GM23338 (cell line): ENCODE data around the gene DDB1.

ENCODE experiments used
- CREB1 ChIP-seq: fragments of 250-450 bp; sonication (Bioruptor Pico); IDR thresholded peaks from 2 replicates; pipeline ENCODE4 v1.5.0; 2020; ENCODE audit warnings: low read depth, mild to moderate bottlenecking, moderate library complexity
- ETS1 ChIP-seq: IDR thresholded peaks from 2 replicates; pipeline ENCODE4 v1.6.1; 2016; ENCODE audit warnings: antibody characterized with exemption
- EZH2 ChIP-seq: fragments of 200-600 bp; sonication (generic); IDR thresholded peaks from one replicate; pipeline ENCODE4 v1.8.0; 2017; ENCODE audit warnings: antibody characterized with exemption, mild to moderate bottlenecking, low read depth; ENCODE audit not compliant: unreplicated experiment
- EZH2phosphoT487 ChIP-seq: fragments of 200-600 bp; sonication (generic); IDR thresholded peaks from one replicate; pipeline ENCODE4 v1.8.1; 2018; ENCODE audit warnings: antibody characterized with exemption; ENCODE audit not compliant: unreplicated experiment
- POLR2AphosphoS5 ChIP-seq: IDR thresholded peaks from 2 replicates; pipeline ENCODE4 v1.6.1; 2016; ENCODE audit warnings: antibody characterized with exemption, low read depth
- STAT1 ChIP-seq: IDR thresholded peaks from one replicate; pipeline ENCODE4 v1.6.1; 2016; ENCODE audit warnings: antibody characterized with exemption; ENCODE audit not compliant: unreplicated experiment
- ZNF114 ChIP-seq: fragments of 250-450 bp; sonication (Bioruptor Pico); IDR thresholded peaks from 2 replicates; pipeline ENCODE4 v1.5.0; 2020; ENCODE audit warnings: mild to moderate bottlenecking, moderate library complexity
- ZNF331 ChIP-seq: fragments of 250-450 bp; sonication (Bioruptor Pico); IDR thresholded peaks from 2 replicates; pipeline ENCODE4 v1.5.0; 2020; ENCODE audit warnings: low read depth, mild to moderate bottlenecking, moderate library complexity
- TF ChIP-seq, protein P1 (sequence below), 2 experiments: fragments of 200-600 bp in 1 of 2; sonication (generic) in 1 of 2; conservative IDR thresholded peaks; 2 replicates each; pipeline versions ENCODE4 v1.5.1 to v1.6.1; 2016 to 2017; ENCODE audit warnings: antibody characterized with exemption in 2 of 2, low read depth in 2 of 2, mild to moderate bottlenecking in 2 of 2, moderate library complexity in 1 of 2
- TF ChIP-seq, protein P2 (sequence below): IDR thresholded peaks from one replicate; pipeline ENCODE4 v1.6.1; 2018; ENCODE audit warnings: antibody characterized with exemption; ENCODE audit not compliant: unreplicated experiment

- TF ChIP-seq, protein P1, sequence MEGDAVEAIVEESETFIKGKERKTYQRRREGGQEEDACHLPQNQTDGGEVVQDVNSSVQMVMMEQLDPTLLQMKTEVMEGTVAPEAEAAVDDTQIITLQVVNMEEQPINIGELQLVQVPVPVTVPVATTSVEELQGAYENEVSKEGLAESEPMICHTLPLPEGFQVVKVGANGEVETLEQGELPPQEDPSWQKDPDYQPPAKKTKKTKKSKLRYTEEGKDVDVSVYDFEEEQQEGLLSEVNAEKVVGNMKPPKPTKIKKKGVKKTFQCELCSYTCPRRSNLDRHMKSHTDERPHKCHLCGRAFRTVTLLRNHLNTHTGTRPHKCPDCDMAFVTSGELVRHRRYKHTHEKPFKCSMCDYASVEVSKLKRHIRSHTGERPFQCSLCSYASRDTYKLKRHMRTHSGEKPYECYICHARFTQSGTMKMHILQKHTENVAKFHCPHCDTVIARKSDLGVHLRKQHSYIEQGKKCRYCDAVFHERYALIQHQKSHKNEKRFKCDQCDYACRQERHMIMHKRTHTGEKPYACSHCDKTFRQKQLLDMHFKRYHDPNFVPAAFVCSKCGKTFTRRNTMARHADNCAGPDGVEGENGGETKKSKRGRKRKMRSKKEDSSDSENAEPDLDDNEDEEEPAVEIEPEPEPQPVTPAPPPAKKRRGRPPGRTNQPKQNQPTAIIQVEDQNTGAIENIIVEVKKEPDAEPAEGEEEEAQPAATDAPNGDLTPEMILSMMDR (conservative IDR thresholded peaks at IDR 0.05; ENCODE audit: low read depth in 2 of 2): no peak
- TF ChIP-seq EZH2phosphoT487 (no peak), CREB1 (CRISPR knock-in tag) (no peak), POLR2AphosphoS5 (no peak), ZNF114 (CRISPR knock-in tag) (no peak), ZNF331 (CRISPR knock-in tag) (no peak), EZH2 (no peak), ETS1 (no peak), STAT1 (no peak)
- TF ChIP-seq, protein P2, sequence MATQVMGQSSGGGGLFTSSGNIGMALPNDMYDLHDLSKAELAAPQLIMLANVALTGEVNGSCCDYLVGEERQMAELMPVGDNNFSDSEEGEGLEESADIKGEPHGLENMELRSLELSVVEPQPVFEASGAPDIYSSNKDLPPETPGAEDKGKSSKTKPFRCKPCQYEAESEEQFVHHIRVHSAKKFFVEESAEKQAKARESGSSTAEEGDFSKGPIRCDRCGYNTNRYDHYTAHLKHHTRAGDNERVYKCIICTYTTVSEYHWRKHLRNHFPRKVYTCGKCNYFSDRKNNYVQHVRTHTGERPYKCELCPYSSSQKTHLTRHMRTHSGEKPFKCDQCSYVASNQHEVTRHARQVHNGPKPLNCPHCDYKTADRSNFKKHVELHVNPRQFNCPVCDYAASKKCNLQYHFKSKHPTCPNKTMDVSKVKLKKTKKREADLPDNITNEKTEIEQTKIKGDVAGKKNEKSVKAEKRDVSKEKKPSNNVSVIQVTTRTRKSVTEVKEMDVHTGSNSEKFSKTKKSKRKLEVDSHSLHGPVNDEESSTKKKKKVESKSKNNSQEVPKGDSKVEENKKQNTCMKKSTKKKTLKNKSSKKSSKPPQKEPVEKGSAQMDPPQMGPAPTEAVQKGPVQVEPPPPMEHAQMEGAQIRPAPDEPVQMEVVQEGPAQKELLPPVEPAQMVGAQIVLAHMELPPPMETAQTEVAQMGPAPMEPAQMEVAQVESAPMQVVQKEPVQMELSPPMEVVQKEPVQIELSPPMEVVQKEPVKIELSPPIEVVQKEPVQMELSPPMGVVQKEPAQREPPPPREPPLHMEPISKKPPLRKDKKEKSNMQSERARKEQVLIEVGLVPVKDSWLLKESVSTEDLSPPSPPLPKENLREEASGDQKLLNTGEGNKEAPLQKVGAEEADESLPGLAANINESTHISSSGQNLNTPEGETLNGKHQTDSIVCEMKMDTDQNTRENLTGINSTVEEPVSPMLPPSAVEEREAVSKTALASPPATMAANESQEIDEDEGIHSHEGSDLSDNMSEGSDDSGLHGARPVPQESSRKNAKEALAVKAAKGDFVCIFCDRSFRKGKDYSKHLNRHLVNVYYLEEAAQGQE: no peak
These were observed 74.4 kb downstream of the DDB1 start for GRCh38 chr11:61258546-61258945.
